GM15510 (cell line): Measurements from ENCODE around the gene GPR65.

Source experiments
- POLR2A ChIP-seq: IDR thresholded peaks from 3 replicates; pipeline ENCODE4 v1.6.1; 2011; ENCODE audit warnings: borderline replicate concordance; ENCODE audit not compliant: insufficient read length; ENCODE audit errors: extremely low read depth

The GPR65 gene

GRCh38 chr14:88045705-88046104 lies 40.8 kb downstream of the GPR65 start:
- TF ChIP-seq POLR2A: no peak

GRCh38 chr14:88048351-88048750 lies 43.4 kb downstream of the GPR65 start:
- no peak for TF ChIP-seq POLR2A

DNA sequence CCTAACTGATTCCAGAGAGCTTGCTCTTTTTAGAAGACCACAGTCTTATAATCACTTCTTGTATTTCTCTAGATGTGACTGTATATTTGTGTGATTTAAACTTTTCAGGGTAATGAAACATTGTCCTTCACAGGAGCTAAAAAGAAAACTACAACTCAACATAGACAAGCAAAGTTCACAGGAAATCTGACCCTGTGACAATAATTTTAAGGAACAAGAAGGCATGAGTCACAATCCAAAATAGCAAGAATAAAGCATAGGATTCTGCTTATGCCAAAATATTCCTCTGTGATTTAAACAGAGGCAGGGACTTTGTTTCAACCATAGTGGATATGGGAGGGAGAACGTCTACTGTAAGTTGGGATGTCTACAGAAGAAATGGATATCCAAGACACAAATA lies 44.3 kb downstream of the GPR65 start:
- no peak for TF ChIP-seq POLR2A

GRCh38 chr14:88049936-88050335 lies 45.0 kb downstream of the GPR65 start:
- TF ChIP-seq POLR2A: no peak

- TF ChIP-seq POLR2A: no peak
These were observed 55.6 kb downstream of the GPR65 start for GRCh38 chr14:88060576-88060975.

GRCh38 chr14:88063811-88064210 lies 58.9 kb downstream of the GPR65 start:
- TF ChIP-seq POLR2A: no peak
